Neutrophil (primary cell): Measurements from ENCODE around the gene TRIM2.

ENCODE experiments used
- H3K27ac ChIP-seq: fragments of 200-600 bp; sonication (generic); 2 replicates; pipeline ENCODE4 v1.5.1; 2016; ENCODE audit warnings: mild to moderate bottlenecking, moderate library complexity
- H3K27me3 ChIP-seq: fragments of 200-600 bp; sonication (generic); 2 replicates; pipeline ENCODE4 v1.6.0; 2016; ENCODE audit warnings: mild to moderate bottlenecking
- H3K36me3 ChIP-seq: fragments of 200-600 bp; sonication (generic); 2 replicates; pipeline ENCODE4 v1.5.1; 2017
- H3K4me1 ChIP-seq, 2 experiments: fragments of 200-600 bp in 1 of 2; sonication (generic) in 1 of 2; 1 replicate in 1 of 2; 2 replicates in 1 of 2; pipeline versions ENCODE4 v1.5.1 to v1.6.1; 2013 to 2016; ENCODE audit warnings: low read depth in 1 of 2, low read length in 1 of 2, mild to moderate bottlenecking in 1 of 2, moderate library complexity in 1 of 2; ENCODE audit not compliant: control insufficient read depth in 1 of 2, insufficient read depth in 1 of 2
- H3K4me3 ChIP-seq, 2 experiments: fragments of 200-600 bp in 1 of 2; sonication (generic) in 1 of 2; 1 replicate in 1 of 2; 2 replicates in 1 of 2; pipeline ENCODE4 v1.5.1; 2013 to 2016; ENCODE audit warnings: low read depth in 1 of 2, low read length in 1 of 2, mild to moderate bottlenecking in 1 of 2, moderate library complexity in 1 of 2
- H3K9me3 ChIP-seq: fragments of 200-600 bp; sonication (generic); 2 replicates; pipeline ENCODE4 v1.5.1; 2016
- TF ChIP-seq, protein P1 (sequence below): fragments of 200-600 bp; sonication (generic); IDR thresholded peaks from 2 replicates; pipeline ENCODE4 v1.5.1; 2016; ENCODE audit warnings: antibody characterized with exemption

Gene TRIM2

DNA sequence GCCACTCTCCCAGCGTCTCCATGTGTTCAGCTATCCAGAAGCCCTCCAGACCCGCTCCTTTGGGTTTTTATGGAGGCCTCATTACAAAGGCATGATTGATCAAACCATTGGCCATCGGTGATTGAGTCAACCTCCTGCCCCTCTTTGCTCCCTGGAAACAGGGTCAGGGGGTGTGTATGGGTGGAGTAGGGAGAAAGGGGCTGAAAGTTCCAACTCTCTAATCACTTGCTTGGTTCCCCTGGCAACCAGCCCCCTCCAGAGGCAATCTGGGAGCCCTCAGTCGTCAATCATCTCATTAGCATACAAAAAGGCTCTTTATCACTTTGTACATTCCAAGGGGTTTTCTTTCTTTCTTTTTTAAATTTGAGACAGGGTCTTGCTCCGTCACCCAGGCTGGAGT, 2.3 kb downstream of the TRIM2 start:
- no peak overlapping the region for H3K27ac ChIP-seq
- H3K36me3 ChIP-seq = no peaks in the 10 kb centered on the region
- no peaks in the 10 kb centered on the region for H3K27me3 ChIP-seq
- no peaks in the 10 kb centered on the region for H3K4me1 ChIP-seq
- no peaks in the 10 kb centered on the region for H3K9me3 ChIP-seq
- TF ChIP-seq, protein P1, sequence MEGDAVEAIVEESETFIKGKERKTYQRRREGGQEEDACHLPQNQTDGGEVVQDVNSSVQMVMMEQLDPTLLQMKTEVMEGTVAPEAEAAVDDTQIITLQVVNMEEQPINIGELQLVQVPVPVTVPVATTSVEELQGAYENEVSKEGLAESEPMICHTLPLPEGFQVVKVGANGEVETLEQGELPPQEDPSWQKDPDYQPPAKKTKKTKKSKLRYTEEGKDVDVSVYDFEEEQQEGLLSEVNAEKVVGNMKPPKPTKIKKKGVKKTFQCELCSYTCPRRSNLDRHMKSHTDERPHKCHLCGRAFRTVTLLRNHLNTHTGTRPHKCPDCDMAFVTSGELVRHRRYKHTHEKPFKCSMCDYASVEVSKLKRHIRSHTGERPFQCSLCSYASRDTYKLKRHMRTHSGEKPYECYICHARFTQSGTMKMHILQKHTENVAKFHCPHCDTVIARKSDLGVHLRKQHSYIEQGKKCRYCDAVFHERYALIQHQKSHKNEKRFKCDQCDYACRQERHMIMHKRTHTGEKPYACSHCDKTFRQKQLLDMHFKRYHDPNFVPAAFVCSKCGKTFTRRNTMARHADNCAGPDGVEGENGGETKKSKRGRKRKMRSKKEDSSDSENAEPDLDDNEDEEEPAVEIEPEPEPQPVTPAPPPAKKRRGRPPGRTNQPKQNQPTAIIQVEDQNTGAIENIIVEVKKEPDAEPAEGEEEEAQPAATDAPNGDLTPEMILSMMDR = no peak
- H3K4me3 ChIP-seq = no peak overlapping the region

DNA sequence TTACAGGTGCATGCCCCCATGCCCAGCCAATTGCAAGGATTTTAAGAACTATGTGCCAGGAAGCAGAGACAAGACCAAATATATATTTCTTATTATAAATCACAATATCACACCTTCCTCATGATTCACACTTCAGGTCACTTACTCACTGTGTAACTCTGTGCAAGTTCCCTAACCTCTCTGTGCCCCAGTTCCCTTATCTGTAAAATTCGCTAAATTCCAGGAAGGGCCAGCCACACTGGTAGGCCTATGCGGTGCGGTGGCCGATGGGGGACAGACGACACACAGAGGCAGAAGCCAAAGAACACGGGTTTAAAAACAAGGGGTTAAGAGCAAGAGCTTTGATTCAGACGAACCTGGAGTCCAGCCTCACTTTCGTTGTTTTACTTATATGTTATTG, 2.8 kb downstream of the TRIM2 start:
- Histone ChIP-seq H3K4me1 (no peaks in the 10 kb centered on the region), H3K27ac (no peak overlapping the region), H3K36me3 (no peaks in the 10 kb centered on the region), H3K9me3 (no peaks in the 10 kb centered on the region), H3K27me3 (no peaks in the 10 kb centered on the region), H3K4me3 (no peak overlapping the region)
- TF ChIP-seq, protein P1 = no peak

DNA sequence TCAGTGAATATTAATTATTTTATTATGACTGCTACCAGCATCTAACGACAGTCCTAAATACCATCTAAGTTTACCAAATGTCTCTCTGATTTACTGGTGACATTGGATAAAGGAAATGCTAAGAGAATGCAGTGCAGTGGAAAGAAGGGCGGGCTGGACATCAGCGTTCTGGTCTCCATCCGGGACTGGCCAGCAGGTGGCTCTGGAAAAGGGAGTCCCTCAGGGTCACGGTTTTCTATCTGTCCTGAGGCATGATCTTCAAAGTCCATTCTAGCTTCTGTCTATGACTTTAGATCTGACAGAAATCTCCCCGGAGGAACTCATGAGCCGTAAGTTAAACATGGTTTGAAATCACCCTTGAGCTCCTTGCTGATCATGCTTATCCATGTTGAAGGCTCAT, 3.3 kb downstream of the TRIM2 start:
- Histone ChIP-seq H3K27ac (no peak overlapping the region), H3K4me1 (no peaks in the 10 kb centered on the region), H3K9me3 (no peaks in the 10 kb centered on the region), H3K27me3 (no peaks in the 10 kb centered on the region), H3K36me3 (no peaks in the 10 kb centered on the region), H3K4me3 (no peak overlapping the region)
- TF ChIP-seq, protein P1 = no peak

DNA sequence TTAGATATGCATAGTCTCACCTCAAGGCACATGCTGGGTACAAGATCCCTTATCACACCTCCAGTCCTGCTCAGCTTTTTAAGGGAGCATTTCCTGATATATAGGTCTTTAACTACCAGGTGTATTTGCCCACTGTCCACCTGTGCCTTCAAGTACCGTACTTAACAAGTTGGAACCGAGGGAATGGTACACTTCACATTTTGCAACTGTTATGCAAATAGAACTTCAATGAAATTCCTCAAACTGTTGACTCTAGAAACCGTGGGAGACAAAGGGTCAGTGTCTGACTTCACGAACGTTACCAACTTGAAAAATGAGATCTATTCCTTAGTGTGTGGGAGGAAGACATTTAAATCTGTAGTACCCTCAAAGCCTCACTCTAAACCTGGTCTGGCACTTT, 5.2 kb downstream of the TRIM2 start:
- no peaks in the 10 kb centered on the region for H3K4me1 ChIP-seq
- TF ChIP-seq, protein P1 = no peak

DNA sequence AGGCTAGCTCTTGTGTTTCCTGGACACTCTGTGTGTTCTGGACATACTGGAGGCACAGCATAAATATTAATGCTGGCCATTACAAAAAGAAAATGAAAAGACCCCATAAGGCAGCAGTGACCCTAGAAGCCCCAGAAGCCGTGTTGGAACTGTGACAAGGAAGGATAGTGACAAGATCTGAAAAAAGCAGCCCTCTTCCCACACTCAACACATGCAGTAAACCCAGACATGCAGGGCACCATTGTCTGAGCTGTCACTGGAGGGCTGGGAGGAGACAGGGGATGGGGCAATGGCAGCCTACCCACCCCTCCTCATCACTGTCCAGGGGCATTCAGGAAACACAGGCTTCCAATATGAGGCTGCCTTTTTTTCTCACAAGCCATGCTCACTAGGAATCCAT, 6.5 kb downstream of the TRIM2 start:
- Histone ChIP-seq H3K36me3 (no peaks in the 10 kb centered on the region), H3K4me3 (no peak overlapping the region)

More for the DNA sequence above, 5.2 kb downstream of the TRIM2 start:
- Histone ChIP-seq H3K36me3 (no peaks in the 10 kb centered on the region), H3K27ac (no peak overlapping the region), H3K9me3 (no peaks in the 10 kb centered on the region), H3K4me3 (no peak overlapping the region), H3K27me3 (peaks cover 4% of the 10 kb centered on the region)

More for the DNA sequence above, 6.5 kb downstream of the TRIM2 start:
- H3K27ac ChIP-seq = no peak overlapping the region
- H3K9me3 ChIP-seq = no peaks in the 10 kb centered on the region
- H3K27me3 ChIP-seq = peaks cover 14% of the 10 kb centered on the region
- no peaks in the 10 kb centered on the region for H3K4me1 ChIP-seq
- TF ChIP-seq, protein P1 = no peak
